PC-3 (cell line): ENCODE results near the gene SEMA3C. TPM values are rescaled to one million over a fixed set of nuclear protein-coding genes. Genes with fewer than 3 reads are reported as not detected.

Experiments used
- ATAC-seq: fragments of 200-7000 bp; cut with Tn5 transposase; 2 replicates; pipeline ENCODE4 v1.9.1; 2020; ENCODE audit warnings: mild to moderate bottlenecking, moderate library complexity
- BruUV-seq: library from RNA; stranded (reverse); fragments of 400-500 nt; replicated peaks from 2 replicates; lab custom pipeline; 2021; lab: Mats Ljungman, UMichigan
- CTCF ChIA-PET: fragments of 300-600 bp; sonication (Branson Sonifier 250); formaldehyde crosslinking; loops from one replicate; lab custom pipeline; 2022; ENCODE audit warnings: antibody characterized with exemption; lab: Charles Lee
- POLR2A ChIA-PET: fragments of 300-600 bp; sonication (Branson Sonifier 250); formaldehyde crosslinking; loops from one replicate; lab custom pipeline; 2022; ENCODE audit warnings: antibody characterized with exemption; ENCODE audit not compliant: unreplicated experiment; lab: Charles Lee
- DNase-seq: peaks from one replicate; pipeline ENCODE4 v3.0.0-alpha.2; 2015
- H2AFZ ChIP-seq: fragments of 300-600 bp; sonication (generic); 2 replicates; pipeline ENCODE4 v1.6.0; 2016; ENCODE audit warnings: antibody characterized with exemption, low read length
- H3F3A ChIP-seq: fragments of 300-600 bp; sonication (generic); one replicate; pipeline ENCODE4 v1.6.0; 2017; ENCODE audit warnings: antibody characterized with exemption, low read length, control low read depth, mild to moderate bottlenecking; ENCODE audit not compliant: unreplicated experiment
- H3K27ac ChIP-seq: fragments of 300-600 bp; sonication (generic); 2 replicates; pipeline ENCODE4 v1.5.1; 2016; ENCODE audit warnings: mild to moderate bottlenecking, low read length
- H3K27me3 ChIP-seq: fragments of 300-600 bp; sonication (generic); 2 replicates; pipeline ENCODE4 v1.6.1; 2016; ENCODE audit warnings: low read length, mixed read lengths
- H3K36me3 ChIP-seq: fragments of 300-600 bp; sonication (generic); 2 replicates; pipeline ENCODE4 v1.6.1; 2016; ENCODE audit warnings: low read depth, mixed run types, low read length, mixed read lengths
- H3K4me1 ChIP-seq: fragments of 300-600 bp; sonication (generic); 2 replicates; pipeline ENCODE4 v1.5.1; 2016; ENCODE audit warnings: low read length; ENCODE audit not compliant: insufficient read depth
- H3K4me2 ChIP-seq: fragments of 300-600 bp; sonication (generic); 2 replicates; pipeline ENCODE4 v1.6.0; 2016; ENCODE audit warnings: low read length
- H3K4me3 ChIP-seq: fragments of 300-600 bp; sonication (generic); 2 replicates; pipeline ENCODE4 v1.5.1; 2016; ENCODE audit warnings: mild to moderate bottlenecking, low read length, mixed read lengths
- H3K79me2 ChIP-seq: fragments of 300-600 bp; sonication (generic); 2 replicates; pipeline ENCODE4 v1.6.1; 2017; ENCODE audit warnings: low read length, mixed read lengths
- H3K9ac ChIP-seq: fragments of 300-600 bp; sonication (generic); 2 replicates; pipeline ENCODE4 v1.6.0; 2016; ENCODE audit warnings: mild to moderate bottlenecking, low read length
- H3K9me2 ChIP-seq: fragments of 300-600 bp; sonication (generic); replicated peaks from 2 replicates; pipeline ENCODE4 v1.6.1; 2016; ENCODE audit warnings: mixed run types, low read length, mixed read lengths
- H3K9me3 ChIP-seq: fragments of 300-600 bp; sonication (generic); 2 replicates; pipeline ENCODE4 v1.6.1; 2016; ENCODE audit warnings: low read length, mixed read lengths
- H4K20me1 ChIP-seq: fragments of 300-600 bp; sonication (generic); 2 replicates; pipeline ENCODE4 v1.6.1; 2016; ENCODE audit warnings: low read length, mixed read lengths
- CTCF ChIP-seq: fragments of 300-600 bp; sonication (generic); conservative IDR thresholded peaks from 2 replicates; pipeline ENCODE4 v1.5.1; 2017; ENCODE audit warnings: antibody characterized with exemption, low read depth, mild to moderate bottlenecking, low read length
- EZH2 ChIP-seq: fragments of 300-600 bp; sonication (generic); IDR thresholded peaks from one replicate; pipeline ENCODE4 v1.6.1; 2017; ENCODE audit warnings: antibody characterized with exemption, mild to moderate bottlenecking, low read length; ENCODE audit not compliant: unreplicated experiment
- EZH2phosphoT487 ChIP-seq: fragments of 300-600 bp; sonication (generic); IDR thresholded peaks from 2 replicates; pipeline ENCODE4 v1.6.1; 2018; ENCODE audit warnings: mild to moderate bottlenecking, antibody characterized with exemption, low read length, borderline replicate concordance
- intact Hi-C: fragments of 100-400 bp; cut with micrococcal nuclease; formaldehyde crosslinking; loops from 2 replicates; pipeline ENCODE4 v1.9.0; 2023
- total RNA-seq: library from RNA; depleted of rRNA; stranded (reverse); fragments of >200 nt; gene quantifications from 2 replicates; pipeline ENCODE4 v1.2.3, GENCODE V29; 2014

The SEMA3C gene
- total RNA-seq, 1 experiment from 2014 or later, result 28.0 TPM

GRCh38 chr7:80954191-80954590, 35.3 kb upstream of the SEMA3C start:
- POLR2A ChIA-PET, result interaction anchor here (0.6 kb wide), 1 partner anchor 612 kb away, joined by 3 read pairs; no protein-coding TSS in a partner anchor

GRCh38 chr7:80950550-80950967, 31.7 kb upstream of the SEMA3C start:
- H3K27ac ChIP-seq, result no peak overlapping the region
- H2AFZ ChIP-seq, result no peak overlapping the region
- no peak for ATAC-seq
- no peaks in the 10 kb centered on the region for H3K9me2 ChIP-seq
- DNase-seq, result no peak
- H3K9ac ChIP-seq, result no peak overlapping the region
- POLR2A ChIA-PET, result no interaction called here
- TF ChIP-seq CTCF, result no peak
- no peak for TF ChIP-seq EZH2phosphoT487
- TF ChIP-seq EZH2, result no peak
- H3K36me3 ChIP-seq, result no peaks in the 10 kb centered on the region
- intact Hi-C loops, result no loop called here
- no peak overlapping the region for H3K4me3 ChIP-seq
- H4K20me1 ChIP-seq, result no peaks in the 10 kb centered on the region
- no TSS peak for BruUV-seq
- H3K4me2 ChIP-seq, result no peak overlapping the region
- CTCF ChIA-PET, result no interaction called here
- no peaks in the 10 kb centered on the region for H3K27me3 ChIP-seq
- H3F3A ChIP-seq, result no peaks in the 10 kb centered on the region
- no peaks in the 10 kb centered on the region for H3K9me3 ChIP-seq
- no peaks in the 10 kb centered on the region for H3K4me1 ChIP-seq
- no peaks in the 10 kb centered on the region for H3K79me2 ChIP-seq

More at GRCh38 chr7:80954191-80954590, 35.3 kb upstream of the SEMA3C start:
- H3K36me3 ChIP-seq, result no peaks in the 10 kb centered on the region
- no TSS peak for BruUV-seq
- H3K79me2 ChIP-seq, result no peaks in the 10 kb centered on the region
- no peak overlapping the region for H3K4me2 ChIP-seq
- H3K9me3 ChIP-seq, result no peaks in the 10 kb centered on the region
- H3K27ac ChIP-seq, result no peak overlapping the region
- no peaks in the 10 kb centered on the region for H3F3A ChIP-seq
- intact Hi-C loops, result no loop called here
- no peak overlapping the region for H2AFZ ChIP-seq
- no peak for TF ChIP-seq EZH2
- TF ChIP-seq EZH2phosphoT487, result no peak
- TF ChIP-seq CTCF, result no peak
- H3K27me3 ChIP-seq, result no peaks in the 10 kb centered on the region
- no peak for DNase-seq
- H3K4me1 ChIP-seq, result no peaks in the 10 kb centered on the region
- no peaks in the 10 kb centered on the region for H3K9me2 ChIP-seq
- no peak for ATAC-seq
- H3K4me3 ChIP-seq, result no peak overlapping the region
- H4K20me1 ChIP-seq, result no peaks in the 10 kb centered on the region
- no peak overlapping the region for H3K9ac ChIP-seq
- CTCF ChIA-PET, result no interaction called here

GRCh38 chr7:80949449-80949848, 30.6 kb upstream of the SEMA3C start:
- ATAC-seq, result no peak
- Histone ChIP-seq H3K9me2 (no peaks in the 10 kb centered on the region), H3K27ac (no peak overlapping the region), H4K20me1 (no peaks in the 10 kb centered on the region), H3K9me3 (no peaks in the 10 kb centered on the region), H3K36me3 (no peaks in the 10 kb centered on the region), H3K27me3 (no peaks in the 10 kb centered on the region), H3K79me2 (no peaks in the 10 kb centered on the region), H2AFZ (no peak overlapping the region), H3K4me2 (no peak overlapping the region), H3F3A (no peaks in the 10 kb centered on the region), H3K4me3 (no peak overlapping the region), H3K9ac (no peak overlapping the region), H3K4me1 (no peaks in the 10 kb centered on the region)
- ChIA-PET CTCF (no interaction called here), POLR2A (no interaction called here)
- BruUV-seq, result no TSS peak
- no peak for TF ChIP-seq EZH2
- no peak for TF ChIP-seq EZH2phosphoT487
- TF ChIP-seq CTCF, result no peak
- no peak for DNase-seq
- intact Hi-C loops, result no loop called here
